ENCODE measurements around the gene SLAMF6. TPM values are rescaled to one million over a fixed set of nuclear protein-coding genes. Genes with fewer than 3 reads are reported as not detected.

SLAMF6 gene
- total and polyA plus RNA-seq, 4 donors, result 1.2 to 1.5 (median 1.5) TPM; not detected in 1

DNA sequence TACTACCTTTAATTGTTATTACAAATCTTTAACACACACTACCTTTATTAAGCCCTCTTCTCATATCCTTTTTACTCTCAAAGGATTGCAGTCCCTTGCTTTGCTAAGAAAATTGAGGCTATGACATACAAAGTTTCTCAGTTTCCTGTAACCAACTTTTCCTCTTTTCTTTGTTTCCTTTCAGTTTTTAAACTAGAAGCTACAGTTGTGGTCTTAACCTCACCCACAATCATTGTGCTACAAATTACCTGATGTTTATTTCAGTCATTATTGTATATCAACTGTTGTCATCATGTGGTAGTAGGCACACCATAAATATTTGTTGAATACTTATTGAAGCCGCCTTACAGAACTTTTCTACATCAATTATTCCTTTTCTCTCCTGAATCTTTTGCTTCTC lies 51.8 kb downstream of the SLAMF6 start:
- H3K4me3 ChIP-seq (ENCODE audit: low read length in 2 of 2), result no peak overlapping the region
- no peak overlapping the region for H3K27ac ChIP-seq (ENCODE audit: low read depth in 1 of 2, low read length in 2 of 2)
- WGBS, 2 donors, result 86 to 89% methylated on average over 1 of the region's 1 CpG
- no peaks in the 10 kb centered on the region for H3K36me3 ChIP-seq (ENCODE audit: control insufficient read depth in 1 of 2, insufficient read depth in 2 of 2, low read length in 1 of 2)
- no peaks in the 10 kb centered on the region for H3K4me1 ChIP-seq (ENCODE audit: control insufficient read depth in 1 of 2, insufficient read depth in 2 of 2, low read length in 2 of 2)
- ATAC-seq (ENCODE audit: low FRiP score) (no peak), DNase-seq (no peak)
- no peaks in the 10 kb centered on the region for H3K27me3 ChIP-seq (ENCODE audit: control insufficient read depth in 1 of 2, insufficient read depth in 2 of 2, low read length in 1 of 2)
- intact Hi-C loops (cut with DNase I), result no loop called here
- no peaks in the 10 kb centered on the region for H3K9me3 ChIP-seq (ENCODE audit: control insufficient read depth, low read length)

DNA sequence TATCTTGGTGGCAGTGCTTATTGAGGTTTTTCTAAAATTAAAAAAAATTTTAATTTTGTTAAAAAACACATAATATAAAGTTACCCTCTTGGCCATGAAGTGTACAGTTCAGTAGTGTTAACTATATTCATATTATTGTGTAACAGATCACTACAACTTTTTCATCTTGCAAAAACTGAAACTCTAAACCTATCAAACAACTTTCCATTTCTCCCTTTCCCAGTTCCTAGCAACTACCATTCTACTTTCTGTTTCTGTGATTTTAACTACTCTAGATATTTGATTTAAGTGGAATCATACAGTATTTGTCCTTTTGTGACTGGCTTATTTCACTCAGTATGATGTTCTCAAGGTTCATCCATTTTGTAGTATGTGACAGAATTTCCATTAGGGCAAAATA lies 55.5 kb downstream of the SLAMF6 start:
- ATAC-seq (ENCODE audit: low FRiP score) (no peak), DNase-seq (no peak)
- H3K4me3 ChIP-seq (ENCODE audit: low read length in 2 of 2), result no peak overlapping the region
- no peaks in the 10 kb centered on the region for H3K27me3 ChIP-seq (ENCODE audit: control insufficient read depth in 1 of 2, insufficient read depth in 2 of 2, low read length in 1 of 2)
- intact Hi-C loops (cut with DNase I), result no loop called here
- no peaks in the 10 kb centered on the region for H3K4me1 ChIP-seq (ENCODE audit: control insufficient read depth in 1 of 2, insufficient read depth in 2 of 2, low read length in 2 of 2)
- no peaks in the 10 kb centered on the region for H3K9me3 ChIP-seq (ENCODE audit: control insufficient read depth, low read length)
- H3K36me3 ChIP-seq (ENCODE audit: control insufficient read depth in 1 of 2, insufficient read depth in 2 of 2, low read length in 1 of 2), result no peaks in the 10 kb centered on the region
- no peak overlapping the region for H3K27ac ChIP-seq (ENCODE audit: low read depth in 1 of 2, low read length in 2 of 2)

DNA sequence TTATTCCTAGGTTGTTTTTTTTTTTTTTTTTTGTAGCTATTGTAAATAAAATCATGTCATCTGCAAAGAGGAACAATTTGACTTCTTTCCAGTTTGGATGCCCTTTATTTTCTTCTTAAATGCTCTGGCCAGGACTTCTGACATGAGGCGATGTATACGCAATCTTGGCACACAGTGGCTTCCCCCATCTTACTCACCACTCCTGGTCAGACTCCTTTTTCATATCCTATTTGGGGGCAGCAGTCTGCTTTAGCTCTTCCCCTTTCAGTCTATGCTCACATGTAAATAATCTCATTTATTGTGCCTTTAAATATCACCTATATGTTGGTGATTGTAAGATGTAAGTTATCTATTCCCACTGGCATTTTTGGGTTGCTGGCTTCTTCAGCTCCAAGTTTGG lies 56.1 kb downstream of the SLAMF6 start:
- no peaks in the 10 kb centered on the region for H3K9me3 ChIP-seq (ENCODE audit: control insufficient read depth, low read length)
- no peak for ATAC-seq (ENCODE audit: low FRiP score)
- no peak overlapping the region for H3K4me3 ChIP-seq (ENCODE audit: low read length in 2 of 2)
- H3K27me3 ChIP-seq (ENCODE audit: control insufficient read depth in 1 of 2, insufficient read depth in 2 of 2, low read length in 1 of 2), result no peaks in the 10 kb centered on the region
- H3K4me1 ChIP-seq (ENCODE audit: control insufficient read depth in 1 of 2, insufficient read depth in 2 of 2, low read length in 2 of 2), result no peaks in the 10 kb centered on the region
- no peaks in the 10 kb centered on the region for H3K36me3 ChIP-seq (ENCODE audit: control insufficient read depth in 1 of 2, insufficient read depth in 2 of 2, low read length in 1 of 2)
- no peak overlapping the region for H3K27ac ChIP-seq (ENCODE audit: low read depth in 1 of 2, low read length in 2 of 2)
- intact Hi-C loops (cut with DNase I), result no loop called here
- 90 to 96% methylated on average over 2 of the region's 2 CpGs for WGBS, 2 donors
- DNase-seq, result no peak

DNA sequence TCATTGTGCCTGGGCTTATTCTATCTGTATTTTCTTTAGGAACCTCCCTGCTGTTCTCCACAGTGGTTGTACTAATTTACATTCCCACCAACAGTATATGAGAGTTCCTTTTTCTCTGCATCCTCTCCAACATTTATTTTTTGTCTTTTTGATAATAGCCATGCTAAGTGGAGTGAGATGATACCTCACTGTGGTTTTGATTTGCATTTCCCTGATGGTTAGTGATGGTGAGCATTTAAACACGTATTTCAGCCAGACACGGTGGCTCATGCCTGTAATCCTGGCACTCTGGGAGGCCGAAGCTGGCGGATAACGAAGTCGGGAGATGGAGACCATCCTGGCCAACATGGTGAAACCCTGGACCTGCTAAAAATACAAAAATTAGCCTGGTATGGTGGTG lies 57.9 kb downstream of the SLAMF6 start:
- ATAC-seq (ENCODE audit: low FRiP score) (no peak), DNase-seq (no peak)
- no peaks in the 10 kb centered on the region for H3K4me1 ChIP-seq (ENCODE audit: control insufficient read depth in 1 of 2, insufficient read depth in 2 of 2, low read length in 2 of 2)
- no peak overlapping the region for H3K4me3 ChIP-seq (ENCODE audit: low read length in 2 of 2)
- no peaks in the 10 kb centered on the region for H3K27me3 ChIP-seq (ENCODE audit: control insufficient read depth in 1 of 2, insufficient read depth in 2 of 2, low read length in 1 of 2)
- H3K27ac ChIP-seq (ENCODE audit: low read depth in 1 of 2, low read length in 2 of 2), result no peak overlapping the region
- H3K9me3 ChIP-seq (ENCODE audit: control insufficient read depth, low read length), result no peaks in the 10 kb centered on the region
- WGBS, 2 donors, result 90 to 95% methylated on average over 6 of the region's 6 CpGs
- no peaks in the 10 kb centered on the region for H3K36me3 ChIP-seq (ENCODE audit: control insufficient read depth in 1 of 2, insufficient read depth in 2 of 2, low read length in 1 of 2)
- intact Hi-C loops (cut with DNase I), result no loop called here

DNA sequence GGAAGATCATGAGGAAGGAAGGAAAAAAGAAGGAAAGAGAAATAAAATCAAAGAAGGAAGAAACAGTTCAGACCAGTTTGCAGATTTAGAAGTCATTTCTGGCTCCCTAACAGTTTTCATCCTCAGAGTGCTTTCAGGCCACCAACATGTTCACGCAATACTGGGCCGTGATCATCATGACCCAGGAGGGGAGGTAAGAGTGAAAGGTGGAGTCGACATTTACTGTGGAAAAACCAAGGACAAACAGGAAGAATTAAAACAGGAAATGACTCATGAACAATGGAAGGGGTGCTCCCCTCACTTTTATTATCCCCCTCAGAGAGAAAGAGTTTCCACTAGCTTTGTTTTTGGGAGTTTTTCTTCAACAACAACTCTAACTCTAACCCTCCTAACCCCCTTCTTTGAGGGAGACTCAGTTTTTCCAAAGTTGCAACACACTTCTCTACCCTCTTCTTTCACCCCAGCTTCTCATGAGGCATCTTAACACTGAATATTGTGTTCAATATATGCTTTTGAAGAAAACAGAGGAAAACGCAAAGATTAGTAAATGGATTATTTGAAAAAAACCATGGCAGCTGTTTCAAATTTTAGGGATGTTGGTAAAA lies 62.3 kb downstream of the SLAMF6 start:
- Histone ChIP-seq H3K27ac (ENCODE audit: low read depth in 1 of 2, low read length in 2 of 2) (no peak overlapping the region), H3K9me3 (ENCODE audit: control insufficient read depth, low read length) (no peaks in the 10 kb centered on the region), H3K4me3 (ENCODE audit: low read length in 2 of 2) (no peak overlapping the region), H3K36me3 (ENCODE audit: control insufficient read depth in 1 of 2, insufficient read depth in 2 of 2, low read length in 1 of 2) (no peaks in the 10 kb centered on the region), H3K27me3 (ENCODE audit: control insufficient read depth in 1 of 2, insufficient read depth in 2 of 2, low read length in 1 of 2) (no peaks in the 10 kb centered on the region), H3K4me1 (ENCODE audit: control insufficient read depth in 1 of 2, insufficient read depth in 2 of 2, low read length in 2 of 2) (no peaks in the 10 kb centered on the region)
- intact Hi-C loops (cut with DNase I), result no loop called here
- WGBS, 2 donors, result 66 to 71% methylated on average over 4 of the region's 4 CpGs
- no peak for DNase-seq
- no peak for ATAC-seq (ENCODE audit: low FRiP score)

DNA sequence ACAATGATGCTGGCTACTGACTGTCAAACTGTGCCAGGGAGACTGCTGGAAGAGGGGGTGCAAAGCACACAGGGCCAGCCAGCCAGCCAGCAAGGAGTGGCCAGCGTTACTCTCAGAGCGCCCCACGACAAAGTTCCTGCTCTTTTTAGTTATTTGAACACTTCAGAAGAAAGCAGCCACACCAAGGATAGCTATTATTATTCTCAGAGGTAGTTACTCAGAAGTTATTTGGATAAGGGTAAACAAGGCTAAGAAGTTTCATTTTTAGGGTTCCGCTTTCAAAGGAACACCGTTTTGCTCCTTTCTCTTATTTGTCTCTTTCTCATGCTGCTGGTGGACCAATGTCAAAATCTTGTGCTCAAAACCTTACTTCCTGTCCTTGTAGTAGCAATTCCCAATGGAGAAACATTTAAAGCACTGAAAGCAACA lies 62.8 kb downstream of the SLAMF6 start:
- H3K36me3 ChIP-seq (ENCODE audit: control insufficient read depth in 1 of 2, insufficient read depth in 2 of 2, low read length in 1 of 2), result no peaks in the 10 kb centered on the region
- H3K9me3 ChIP-seq (ENCODE audit: control insufficient read depth, low read length), result no peaks in the 10 kb centered on the region
- H3K27me3 ChIP-seq (ENCODE audit: control insufficient read depth in 1 of 2, insufficient read depth in 2 of 2, low read length in 1 of 2), result no peaks in the 10 kb centered on the region
- DNase-seq (no peak), ATAC-seq (ENCODE audit: low FRiP score) (no peak)
- intact Hi-C loops (cut with DNase I), result no loop called here
- H3K4me1 ChIP-seq (ENCODE audit: control insufficient read depth in 1 of 2, insufficient read depth in 2 of 2, low read length in 2 of 2), result no peaks in the 10 kb centered on the region
- 54 to 60% methylated on average over 5 of the region's 5 CpGs for WGBS, 2 donors
- no peak overlapping the region for H3K27ac ChIP-seq (ENCODE audit: low read depth in 1 of 2, low read length in 2 of 2)
- no peak overlapping the region for H3K4me3 ChIP-seq (ENCODE audit: low read length in 2 of 2)

DNA sequence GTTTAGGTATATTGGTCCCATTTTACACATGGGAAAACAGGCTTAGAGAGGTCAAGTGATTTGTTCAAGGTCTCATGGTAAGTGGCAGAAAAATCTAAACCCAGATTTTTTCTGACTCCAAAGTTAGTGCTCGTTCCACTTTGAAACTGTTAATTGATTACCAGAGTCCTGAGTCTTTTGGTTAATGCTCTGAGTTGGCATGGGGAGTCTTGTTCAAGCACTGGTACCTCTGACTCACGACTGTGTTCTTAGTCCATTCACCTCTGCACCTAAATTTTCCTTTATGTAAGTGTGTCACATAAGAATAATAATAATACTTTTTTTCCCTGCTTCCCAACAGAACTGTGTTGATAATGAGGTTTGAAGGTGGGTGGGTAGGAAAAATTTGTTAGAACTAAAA lies 63.4 kb downstream of the SLAMF6 start:
- Histone ChIP-seq H3K4me3 (ENCODE audit: low read length in 2 of 2) (no peak overlapping the region), H3K36me3 (ENCODE audit: control insufficient read depth in 1 of 2, insufficient read depth in 2 of 2, low read length in 1 of 2) (no peaks in the 10 kb centered on the region)
- 69 to 74% methylated on average over 2 of the region's 2 CpGs for WGBS, 2 donors

DNA sequence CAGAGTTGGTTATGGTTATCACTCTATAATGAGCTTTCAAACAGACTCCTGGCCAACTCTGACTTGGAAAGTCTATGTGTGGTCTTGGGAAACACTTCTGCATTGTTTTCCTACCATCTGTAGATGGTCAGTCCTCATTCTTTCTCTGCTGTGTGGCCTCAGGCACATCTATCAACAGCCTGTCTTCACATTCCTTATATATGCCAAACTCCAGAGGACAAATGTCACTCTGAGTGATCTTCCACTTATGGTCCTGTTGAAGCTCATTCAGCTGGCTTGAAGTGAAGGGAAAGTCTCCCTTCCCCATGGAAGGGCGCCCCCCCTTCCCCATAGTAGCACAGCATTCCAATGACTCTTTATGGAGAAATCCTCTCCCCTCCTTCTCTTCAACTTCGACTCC lies 64.0 kb downstream of the SLAMF6 start:
- DNase-seq (no peak), ATAC-seq (ENCODE audit: low FRiP score) (no peak)
- intact Hi-C loops (cut with DNase I), result no loop called here
- Histone ChIP-seq H3K36me3 (ENCODE audit: control insufficient read depth in 1 of 2, insufficient read depth in 2 of 2, low read length in 1 of 2) (no peaks in the 10 kb centered on the region), H3K4me1 (ENCODE audit: control insufficient read depth in 1 of 2, insufficient read depth in 2 of 2, low read length in 2 of 2) (no peaks in the 10 kb centered on the region), H3K27me3 (ENCODE audit: control insufficient read depth in 1 of 2, insufficient read depth in 2 of 2, low read length in 1 of 2) (no peaks in the 10 kb centered on the region), H3K27ac (ENCODE audit: low read depth in 1 of 2, low read length in 2 of 2) (no peak overlapping the region), H3K9me3 (ENCODE audit: control insufficient read depth, low read length) (no peaks in the 10 kb centered on the region), H3K4me3 (ENCODE audit: low read length in 2 of 2) (no peak overlapping the region)
- WGBS, 2 donors, result 0 to 28% methylated on average over 2 of the region's 2 CpGs

More for the DNA sequence above, 63.4 kb downstream of the SLAMF6 start:
- Histone ChIP-seq H3K9me3 (ENCODE audit: control insufficient read depth, low read length) (no peaks in the 10 kb centered on the region), H3K4me1 (ENCODE audit: control insufficient read depth in 1 of 2, insufficient read depth in 2 of 2, low read length in 2 of 2) (no peaks in the 10 kb centered on the region), H3K27ac (ENCODE audit: low read depth in 1 of 2, low read length in 2 of 2) (no peak overlapping the region), H3K27me3 (ENCODE audit: control insufficient read depth in 1 of 2, insufficient read depth in 2 of 2, low read length in 1 of 2) (no peaks in the 10 kb centered on the region)
- no peak for ATAC-seq (ENCODE audit: low FRiP score)
- DNase-seq, result no peak
- intact Hi-C loops (cut with DNase I), result no loop called here

DNA sequence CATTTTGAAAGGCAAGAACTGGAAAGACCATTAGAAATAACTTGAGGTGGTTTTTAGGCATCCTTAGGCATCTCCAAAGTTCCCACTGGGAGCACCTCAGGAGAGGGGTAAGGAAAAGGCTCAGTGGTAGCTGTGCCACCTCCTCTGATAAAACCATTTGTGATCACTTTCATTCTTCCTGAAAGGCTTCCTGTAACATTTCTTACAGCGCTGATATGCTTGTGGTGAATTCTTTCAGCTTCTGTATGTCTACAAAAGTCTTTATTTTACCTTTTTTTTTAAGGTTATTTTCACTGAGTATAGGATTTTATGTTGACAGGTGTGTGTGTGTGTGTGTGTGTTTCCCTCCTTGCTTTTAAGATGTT lies 67.9 kb downstream of the SLAMF6 start:
- H3K27ac ChIP-seq (ENCODE audit: low read depth in 1 of 2, low read length in 2 of 2), result no peak overlapping the region
- 87 to 89% methylated on average over 1 of the region's 1 CpG for WGBS, 2 donors
- no peaks in the 10 kb centered on the region for H3K9me3 ChIP-seq (ENCODE audit: control insufficient read depth, low read length)
- no peak for ATAC-seq (ENCODE audit: low FRiP score)
- no peaks in the 10 kb centered on the region for H3K27me3 ChIP-seq (ENCODE audit: control insufficient read depth in 1 of 2, insufficient read depth in 2 of 2, low read length in 1 of 2)
- H3K4me1 ChIP-seq (ENCODE audit: control insufficient read depth in 1 of 2, insufficient read depth in 2 of 2, low read length in 2 of 2), result no peaks in the 10 kb centered on the region
- H3K36me3 ChIP-seq (ENCODE audit: control insufficient read depth in 1 of 2, insufficient read depth in 2 of 2, low read length in 1 of 2), result no peaks in the 10 kb centered on the region
- DNase-seq, result no peak
- H3K4me3 ChIP-seq (ENCODE audit: low read length in 2 of 2), result no peak overlapping the region
- intact Hi-C loops (cut with DNase I), result no loop called here

Measured in aorta (tissue), 5 donors.